Urinary bladder (tissue), 4 donors: Measurements from ENCODE around the gene TSPAN31. TPM values are rescaled to one million over a fixed set of nuclear protein-coding genes. Genes with fewer than 3 reads are reported as not detected.

Experiments
- DNase-seq: peaks from one replicate; pipeline ENCODE4 v3.0.0-alpha.2; 2015; ENCODE audit errors: extremely low spot score
- H3K27ac ChIP-seq: one replicate; pipeline ENCODE4 v1.5.1; 2013; ENCODE audit warnings: low read depth, mild to moderate bottlenecking, moderate library complexity
- H3K36me3 ChIP-seq: one replicate; pipeline ENCODE4 v1.6.1; 2013; ENCODE audit warnings: mild to moderate bottlenecking, moderate library complexity; ENCODE audit not compliant: insufficient read depth
- H3K4me1 ChIP-seq: one replicate; pipeline ENCODE4 v1.6.1; 2013; ENCODE audit warnings: mild to moderate bottlenecking, moderate library complexity; ENCODE audit not compliant: insufficient read depth
- H3K4me3 ChIP-seq: one replicate; pipeline ENCODE4 v1.5.1; 2013; ENCODE audit warnings: low read depth, low read length
- WGBS: extraction: QIAGEN DNeasy Blood & Tissue Kit; methylation state at CpG from one replicate; pipeline ENCODE4 v1.1.7; 2013; 5-methylcytosine and 5-hydroxymethylcytosine counted together
- polyA plus RNA-seq: library from polyadenylated mRNA; stranded (reverse); fragments of 200-250 nt; gene quantifications from one replicate; pipeline ENCODE4 v1.2.3, GENCODE V29; 2013
- total RNA-seq: library from RNA; depleted of rRNA; stranded (reverse); fragments of >200 nt; gene quantifications from one replicate; pipeline ENCODE4 v1.2.3, GENCODE V29; 2014
- donor health status: healthy with polysubstance abuse.
- donor health status: healthy.

Gene TSPAN31
- total and polyA plus RNA-seq, 2 donors, result 42.1 to 48.6 TPM

- H3K4me3 ChIP-seq, result no peak overlapping the region
- H3K27ac ChIP-seq, result no peak overlapping the region
- no peaks in the 10 kb centered on the region for H3K4me1 ChIP-seq
- no peaks in the 10 kb centered on the region for H3K36me3 ChIP-seq
- 94% methylated on average over 7 of the region's 7 CpGs for WGBS
- DNase-seq, result no peak
Measured at GRCh38 chr12:57777911-57778310, 33.1 kb downstream of the TSPAN31 start.

DNA sequence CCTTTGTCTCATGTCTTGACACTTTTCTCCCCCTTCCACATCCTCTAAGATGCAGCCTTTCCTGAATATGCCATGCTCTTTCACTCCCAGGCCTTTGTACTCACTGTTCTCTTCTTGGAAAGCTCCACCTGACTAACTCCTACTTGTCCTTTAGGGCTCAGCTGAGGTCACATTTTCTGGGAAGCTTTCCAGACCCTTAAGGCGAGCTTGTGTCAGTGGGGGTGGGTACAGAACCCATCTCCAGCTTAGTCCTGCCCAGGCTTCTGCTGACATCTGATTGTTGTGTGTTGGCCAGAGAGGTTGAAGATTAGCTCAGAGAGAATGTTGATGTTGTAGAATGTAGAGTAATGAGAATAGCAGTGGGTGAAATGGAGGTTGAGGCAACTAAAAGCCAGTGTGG, 34.9 kb downstream of the TSPAN31 start:
- no peak overlapping the region for H3K4me3 ChIP-seq
- WGBS, result 64% methylated on average over 1 of the region's 1 CpG
- no peaks in the 10 kb centered on the region for H3K36me3 ChIP-seq
- DNase-seq, result no peak
- no peak overlapping the region for H3K27ac ChIP-seq
- H3K4me1 ChIP-seq, result no peaks in the 10 kb centered on the region

- 91% methylated on average over 4 of the region's 4 CpGs for WGBS
- Histone ChIP-seq H3K4me1 (no peaks in the 10 kb centered on the region), H3K36me3 (no peaks in the 10 kb centered on the region), H3K27ac (no peak overlapping the region), H3K4me3 (no peak overlapping the region)
- DNase-seq, result no peak
Measured at GRCh38 chr12:57780284-57780897, 35.6 kb downstream of the TSPAN31 start.

DNA sequence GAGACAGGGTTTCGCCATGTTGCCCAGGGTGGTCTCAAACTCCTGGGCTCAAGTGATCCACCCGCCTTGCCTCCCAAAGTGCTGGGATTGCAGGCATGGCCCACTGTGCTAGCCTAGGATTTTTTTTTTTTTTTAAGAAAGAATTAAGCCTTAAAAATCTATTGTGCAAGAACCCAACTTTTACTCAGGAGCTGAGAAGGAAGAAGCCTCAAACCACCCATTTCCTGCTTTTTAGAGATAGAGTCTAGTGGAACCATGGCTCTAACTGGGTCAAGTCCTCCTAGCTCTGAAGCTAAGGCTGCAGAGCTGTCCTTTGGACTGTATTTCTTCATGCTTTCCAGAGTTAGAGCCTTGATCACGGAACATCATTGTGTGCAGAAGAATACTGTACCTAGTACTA, 36.4 kb downstream of the TSPAN31 start:
- WGBS, result 94% methylated on average over 3 of the region's 3 CpGs
- H3K27ac ChIP-seq, result no peak overlapping the region
- H3K4me3 ChIP-seq, result no peak overlapping the region
- no peak for DNase-seq
- peaks cover 3% of the 10 kb centered on the region for H3K36me3 ChIP-seq
- H3K4me1 ChIP-seq, result no peaks in the 10 kb centered on the region

- H3K4me1 ChIP-seq, result no peaks in the 10 kb centered on the region
- 69% methylated on average over 2 of the region's 2 CpGs for WGBS
- no peak overlapping the region for H3K27ac ChIP-seq
- no peak overlapping the region for H3K4me3 ChIP-seq
- H3K36me3 ChIP-seq, result peaks cover 5% of the 10 kb centered on the region
- DNase-seq, result no peak
Measured at GRCh38 chr12:57781801-57782200, 37.0 kb downstream of the TSPAN31 start.

DNA sequence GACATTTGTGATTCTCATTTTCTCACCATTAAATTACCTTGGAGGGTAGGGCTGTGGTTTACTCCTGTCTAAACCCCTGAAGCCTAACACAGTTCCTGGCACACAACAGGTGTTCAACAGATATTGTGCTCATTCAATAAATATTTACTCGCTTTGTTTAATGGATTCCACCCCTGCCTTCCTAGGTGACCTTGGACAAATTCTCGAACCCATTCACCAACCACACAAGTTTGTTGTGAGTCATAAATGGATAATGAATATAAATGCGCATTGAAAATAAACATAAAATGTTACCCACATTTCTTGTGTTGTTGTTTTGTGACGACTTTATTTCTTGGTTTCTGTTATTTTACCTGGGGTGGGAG, 37.4 kb downstream of the TSPAN31 start:
- Histone ChIP-seq H3K27ac (no peak overlapping the region), H3K36me3 (peaks cover 5% of the 10 kb centered on the region), H3K4me3 (no peak overlapping the region), H3K4me1 (no peaks in the 10 kb centered on the region)
- DNase-seq, result no peak
- WGBS, result 22% methylated on average over 4 of the region's 4 CpGs

DNA sequence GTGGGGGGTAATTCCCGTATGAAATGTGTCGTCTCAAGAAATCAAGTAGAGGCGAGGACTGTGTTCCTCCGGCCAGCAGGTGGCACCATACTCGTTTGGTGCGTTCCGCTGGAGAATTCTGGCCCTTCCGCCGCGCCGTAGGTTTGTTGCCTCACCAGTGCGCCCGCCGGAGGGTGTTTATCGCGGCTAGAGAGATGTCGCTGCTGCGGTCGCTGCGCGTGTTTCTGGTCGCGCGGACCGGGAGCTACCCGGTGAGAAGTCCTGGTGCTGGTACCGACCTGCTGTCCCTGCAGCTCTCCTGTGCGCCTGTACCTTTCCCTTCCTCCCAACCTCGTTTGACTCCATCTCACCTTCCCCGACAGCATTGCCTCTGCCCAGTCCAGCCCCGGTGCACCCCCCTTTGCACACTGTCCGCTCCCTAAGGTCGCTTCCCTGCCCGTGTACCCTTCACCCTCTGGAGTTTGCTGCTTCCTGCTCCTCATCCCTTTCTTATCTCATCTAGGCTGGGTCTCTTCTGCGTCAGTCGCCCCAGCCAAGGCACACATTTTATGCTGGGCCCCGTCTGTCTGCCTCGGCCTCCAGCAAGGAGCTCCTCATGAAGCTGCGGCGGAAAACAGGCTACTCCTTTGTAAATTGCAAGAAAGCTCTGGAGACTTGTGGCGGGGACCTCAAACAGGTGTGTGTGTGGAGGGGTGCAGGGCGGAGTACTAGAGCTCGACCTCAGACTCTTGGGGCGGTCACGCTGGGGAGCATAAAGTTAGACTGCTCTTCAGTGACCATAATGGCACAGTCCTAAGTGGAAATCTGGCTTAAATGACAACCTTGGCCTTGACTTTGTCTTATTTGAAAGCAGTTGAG, 38.0 kb downstream of the TSPAN31 start, which contains the start of gene TSFM:
Gene TSFM (plus strand): TSS at position 180 of the 858 bp plus-strand sequence. CDS start 15 bp downstream, at position 195.
- peaks cover 5% of the 10 kb centered on the region for H3K36me3 ChIP-seq
- no peaks in the 10 kb centered on the region for H3K4me1 ChIP-seq
- peak; percentile 89 for DNase-seq
- H3K27ac ChIP-seq, result peak within 1 kb of the TSS; percentile 54
- peak within 1 kb of the TSS; percentile 72 for H3K4me3 ChIP-seq
- under 1% methylated on average over 45 of the region's 45 CpGs for WGBS

- 85% methylated on average over 12 of the region's 12 CpGs for WGBS
- peak overlapping the region; percentile 72 for H3K4me3 ChIP-seq
- H3K36me3 ChIP-seq, result peaks cover 5% of the 10 kb centered on the region
- H3K27ac ChIP-seq, result no peak overlapping the region
- no peak for DNase-seq
- H3K4me1 ChIP-seq, result no peaks in the 10 kb centered on the region
Measured at GRCh38 chr12:57783466-57783801, 38.6 kb downstream of the TSPAN31 start.

DNA sequence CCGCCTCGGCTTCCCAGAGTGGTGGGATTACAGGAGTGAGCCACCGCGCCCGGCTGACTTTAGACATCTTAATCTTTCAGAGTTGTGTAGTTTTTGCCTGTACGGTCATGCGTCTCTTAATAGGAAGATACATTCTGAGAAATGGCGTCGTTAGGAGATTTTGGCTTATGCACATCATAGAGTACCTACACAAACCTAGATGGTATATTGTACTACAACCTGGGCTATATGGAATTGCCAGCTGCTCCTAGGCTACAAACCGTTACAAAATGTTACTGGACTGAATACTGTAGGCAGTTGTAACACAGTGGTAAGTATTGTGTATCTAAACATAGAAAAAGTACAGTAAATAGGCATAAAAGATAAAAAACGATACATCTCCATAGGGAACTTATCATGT, 39.0 kb downstream of the TSPAN31 start:
- WGBS, result 91% methylated on average over 11 of the region's 11 CpGs
- H3K36me3 ChIP-seq, result peaks cover 5% of the 10 kb centered on the region
- no peak for DNase-seq
- H3K27ac ChIP-seq, result no peak overlapping the region
- no peaks in the 10 kb centered on the region for H3K4me1 ChIP-seq
- no peak overlapping the region for H3K4me3 ChIP-seq

- no peak overlapping the region for H3K27ac ChIP-seq
- 52% methylated on average over 1 of the region's 1 CpG for WGBS
- no peak for DNase-seq
- peaks cover 2% of the 10 kb centered on the region for H3K36me3 ChIP-seq
- H3K4me3 ChIP-seq, result no peak overlapping the region
- H3K4me1 ChIP-seq, result no peaks in the 10 kb centered on the region
Measured at GRCh38 chr12:57793920-57794319, 49.1 kb downstream of the TSPAN31 start.

DNA sequence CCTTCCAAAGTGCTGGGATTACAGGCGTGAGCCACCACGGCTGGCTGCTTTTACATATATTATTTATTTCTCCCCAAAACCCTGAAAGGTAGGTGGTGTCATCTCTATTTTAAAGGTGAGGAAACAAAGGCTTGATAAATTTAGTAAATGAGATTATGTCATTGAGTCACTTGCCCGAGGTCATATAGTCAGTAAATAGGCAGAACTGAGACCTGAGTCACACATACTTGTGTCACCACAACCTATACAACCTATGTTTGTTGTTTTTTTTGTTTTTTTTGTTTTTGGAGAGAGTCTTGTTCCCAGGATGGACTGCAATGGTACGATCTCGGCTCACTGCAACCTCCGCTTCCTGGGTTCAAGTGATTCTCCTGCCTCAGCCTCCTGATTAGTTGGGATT, 50.5 kb downstream of the TSPAN31 start:
- H3K27ac ChIP-seq, result no peak overlapping the region
- 93% methylated on average over 6 of the region's 6 CpGs for WGBS
- no peak overlapping the region for H3K4me3 ChIP-seq
- DNase-seq, result no peak
- H3K4me1 ChIP-seq, result no peaks in the 10 kb centered on the region
- peaks cover 2% of the 10 kb centered on the region for H3K36me3 ChIP-seq

GRCh38 chr12:57796996-57797395, 52.2 kb downstream of the TSPAN31 start:
- Histone ChIP-seq H3K4me1 (no peaks in the 10 kb centered on the region), H3K36me3 (peaks cover 2% of the 10 kb centered on the region), H3K4me3 (no peak overlapping the region), H3K27ac (no peak overlapping the region)
- 97% methylated on average over 1 of the region's 1 CpG for WGBS
- no peak for DNase-seq

DNA sequence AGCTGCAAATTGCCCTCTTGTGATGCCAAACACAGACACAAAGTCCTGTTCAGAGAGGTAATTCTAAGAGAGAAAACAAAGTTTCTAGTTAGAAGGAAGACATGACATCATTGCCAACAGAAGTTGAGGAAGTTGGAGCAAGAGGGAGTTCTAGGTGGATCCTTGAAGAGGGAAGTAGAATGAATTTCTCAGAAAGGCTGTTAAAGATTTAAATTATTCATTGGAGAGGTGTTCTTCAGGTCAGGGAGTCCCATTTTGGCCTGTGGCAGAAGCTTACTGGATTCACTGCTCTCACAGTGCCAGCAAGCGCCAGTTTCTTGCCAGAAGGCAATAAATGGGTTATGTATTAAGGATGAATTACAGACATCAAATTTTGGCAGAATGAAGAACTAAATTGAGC, 53.1 kb downstream of the TSPAN31 start:
- no peaks in the 10 kb centered on the region for H3K4me1 ChIP-seq
- peaks cover 2% of the 10 kb centered on the region for H3K36me3 ChIP-seq
- 97% methylated on average over 1 of the region's 1 CpG for WGBS
- no peak overlapping the region for H3K4me3 ChIP-seq
- no peak for DNase-seq
- no peak overlapping the region for H3K27ac ChIP-seq
